ENCODE results near the gene CCDC51. TPM values are rescaled to one million over a fixed set of nuclear protein-coding genes. Genes with fewer than 3 reads are reported as not detected.

CCDC51 gene
- total and polyA plus RNA-seq, 4 donors: 6.6 to 14.4 (median 11.1) TPM

GRCh38 chr3:48395714-48396113, 44.2 kb downstream of the CCDC51 start:
- Histone ChIP-seq H3K9me3 (ENCODE audit: control insufficient read depth in 4 of 4, insufficient read depth in 3 of 4, low read length in 3 of 4) (no peaks in the 10 kb centered on the region), H3K27ac (ENCODE audit: low read depth in 1 of 2, low read length in 1 of 2) (no peak overlapping the region), H3K27me3 (ENCODE audit: control insufficient read depth in 3 of 3, insufficient read depth in 3 of 3, low read length in 2 of 3) (no peaks in the 10 kb centered on the region), H3K36me3 (ENCODE audit: control insufficient read depth in 4 of 4, insufficient read depth in 4 of 4, low read length in 4 of 4) (no peaks in the 10 kb centered on the region), H3K9ac (ENCODE audit: insufficient read depth in 1 of 2, low read length in 2 of 2) (no peak overlapping the region), H3K4me3 (no peak overlapping the region), H3K4me1 (ENCODE audit: control insufficient read depth in 5 of 5, insufficient read depth in 5 of 5, low read length in 5 of 5) (no peaks in the 10 kb centered on the region)
- WGBS, 2 donors: 80 to 82% methylated on average over 3 of the region's 3 CpGs
- no peak for ATAC-seq (ENCODE audit: insufficient read depth, low FRiP score)
- no peak for DNase-seq
- no peak for TF ChIP-seq CTCF (IDR thresholded peaks at IDR 0.05; ENCODE audit: control extremely low read depth, extremely low read depth)

DNA sequence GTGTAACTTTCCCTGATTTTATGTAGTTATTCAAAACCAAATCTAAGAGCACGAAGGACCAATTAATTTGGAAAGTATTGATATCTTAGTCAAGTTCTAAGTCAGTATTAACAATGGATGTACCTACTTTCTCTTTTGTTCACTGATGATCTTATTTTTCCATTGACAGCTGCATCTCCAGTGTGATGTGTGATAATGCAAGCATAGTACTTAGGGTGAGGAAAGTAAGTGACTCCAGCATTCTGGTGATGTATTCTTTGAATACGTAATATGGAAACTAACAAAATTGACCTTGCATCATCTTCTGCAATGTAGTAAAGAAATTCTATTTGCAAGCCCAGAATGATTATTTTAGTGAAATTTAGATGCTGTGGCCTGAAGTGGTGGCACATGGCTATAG, 45.5 kb downstream of the CCDC51 start:
- WGBS, 2 donors: 79 to 93% methylated on average over 2 of the region's 2 CpGs
- no peak for TF ChIP-seq CTCF (IDR thresholded peaks at IDR 0.05; ENCODE audit: control extremely low read depth, extremely low read depth)
- no peaks in the 10 kb centered on the region for H3K36me3 ChIP-seq (ENCODE audit: control insufficient read depth in 4 of 4, insufficient read depth in 4 of 4, low read length in 4 of 4)
- H3K27ac ChIP-seq (ENCODE audit: low read depth in 1 of 2, low read length in 1 of 2): no peak overlapping the region
- DNase-seq (no peak), ATAC-seq (ENCODE audit: insufficient read depth, low FRiP score) (no peak)
- no peaks in the 10 kb centered on the region for H3K27me3 ChIP-seq (ENCODE audit: control insufficient read depth in 3 of 3, insufficient read depth in 3 of 3, low read length in 2 of 3)
- H3K9ac ChIP-seq (ENCODE audit: insufficient read depth in 1 of 2, low read length in 2 of 2): no peak overlapping the region
- no peaks in the 10 kb centered on the region for H3K9me3 ChIP-seq (ENCODE audit: control insufficient read depth in 4 of 4, insufficient read depth in 3 of 4, low read length in 3 of 4)
- H3K4me3 ChIP-seq: no peak overlapping the region
- H3K4me1 ChIP-seq (ENCODE audit: control insufficient read depth in 5 of 5, insufficient read depth in 5 of 5, low read length in 5 of 5): no peaks in the 10 kb centered on the region

- Histone ChIP-seq H3K4me1 (ENCODE audit: control insufficient read depth in 5 of 5, insufficient read depth in 5 of 5, low read length in 5 of 5) (no peaks in the 10 kb centered on the region), H3K27ac (ENCODE audit: low read depth in 1 of 2, low read length in 1 of 2) (no peak overlapping the region), H3K4me3 (no peak overlapping the region), H3K27me3 (ENCODE audit: control insufficient read depth in 3 of 3, insufficient read depth in 3 of 3, low read length in 2 of 3) (peaks cover 0 to 6% (median 0%) of the 10 kb centered on the region in 3 donors), H3K9ac (ENCODE audit: insufficient read depth in 1 of 2, low read length in 2 of 2) (no peak overlapping the region), H3K36me3 (ENCODE audit: control insufficient read depth in 4 of 4, insufficient read depth in 4 of 4, low read length in 4 of 4) (no peaks in the 10 kb centered on the region), H3K9me3 (ENCODE audit: control insufficient read depth in 4 of 4, insufficient read depth in 3 of 4, low read length in 3 of 4) (no peaks in the 10 kb centered on the region)
- no peak for TF ChIP-seq CTCF (IDR thresholded peaks at IDR 0.05; ENCODE audit: control extremely low read depth, extremely low read depth)
- no peak for ATAC-seq (ENCODE audit: insufficient read depth, low FRiP score)
- no peak for DNase-seq
- WGBS, 2 donors: 70 to 86% methylated on average over 2 of the region's 2 CpGs
Observed at GRCh38 chr3:48388966-48389365, 51.0 kb downstream of the CCDC51 start.

DNA sequence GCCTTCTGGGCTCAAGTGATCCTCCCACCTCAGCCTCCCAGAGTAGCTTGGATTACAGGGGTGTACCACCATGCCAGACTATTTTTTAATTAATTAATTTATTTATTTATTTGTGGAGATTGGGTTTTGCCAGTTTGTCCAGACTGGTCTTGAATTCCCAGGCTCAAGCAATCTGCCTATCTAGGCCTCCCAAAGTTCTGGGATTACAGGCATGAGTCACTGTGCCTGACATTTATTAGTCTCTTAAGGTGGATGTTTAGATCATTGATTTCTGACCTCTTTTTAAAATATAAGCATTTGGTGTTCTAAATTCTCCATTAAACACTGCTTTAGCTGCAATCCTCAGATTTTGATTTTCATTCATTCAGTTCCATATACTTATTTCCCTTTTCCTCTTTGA, 52.3 kb downstream of the CCDC51 start:
- ATAC-seq (ENCODE audit: insufficient read depth, low FRiP score) (no peak), DNase-seq (no peak)
- TF ChIP-seq CTCF (IDR thresholded peaks at IDR 0.05; ENCODE audit: control extremely low read depth, extremely low read depth): no peak
- Histone ChIP-seq H3K9me3 (ENCODE audit: control insufficient read depth in 4 of 4, insufficient read depth in 3 of 4, low read length in 3 of 4) (no peaks in the 10 kb centered on the region), H3K9ac (ENCODE audit: insufficient read depth in 1 of 2, low read length in 2 of 2) (no peak overlapping the region), H3K27ac (ENCODE audit: low read depth in 1 of 2, low read length in 1 of 2) (no peak overlapping the region), H3K36me3 (ENCODE audit: control insufficient read depth in 4 of 4, insufficient read depth in 4 of 4, low read length in 4 of 4) (no peaks in the 10 kb centered on the region), H3K4me3 (no peak overlapping the region), H3K4me1 (ENCODE audit: control insufficient read depth in 5 of 5, insufficient read depth in 5 of 5, low read length in 5 of 5) (no peaks in the 10 kb centered on the region), H3K27me3 (ENCODE audit: control insufficient read depth in 3 of 3, insufficient read depth in 3 of 3, low read length in 2 of 3) (peaks cover 0 to 6% (median 0%) of the 10 kb centered on the region in 3 donors)

Measured in lung (tissue), 12 donors.